ENCODE data around the gene PIP4P1. TPM values are rescaled to one million over a fixed set of nuclear protein-coding genes. Genes with fewer than 3 reads are reported as not detected.
A peak's percentile ranks its signal among the peaks of the same experiment; 100 is the strongest.

PIP4P1 gene
- total and polyA plus RNA-seq, 2 of the 13 experiments (the other 11 are each of a cell fraction or from before 2014, with no cell fraction given) = 33.4 to 47.0 TPM

- TF ChIP-seq, protein P1, sequence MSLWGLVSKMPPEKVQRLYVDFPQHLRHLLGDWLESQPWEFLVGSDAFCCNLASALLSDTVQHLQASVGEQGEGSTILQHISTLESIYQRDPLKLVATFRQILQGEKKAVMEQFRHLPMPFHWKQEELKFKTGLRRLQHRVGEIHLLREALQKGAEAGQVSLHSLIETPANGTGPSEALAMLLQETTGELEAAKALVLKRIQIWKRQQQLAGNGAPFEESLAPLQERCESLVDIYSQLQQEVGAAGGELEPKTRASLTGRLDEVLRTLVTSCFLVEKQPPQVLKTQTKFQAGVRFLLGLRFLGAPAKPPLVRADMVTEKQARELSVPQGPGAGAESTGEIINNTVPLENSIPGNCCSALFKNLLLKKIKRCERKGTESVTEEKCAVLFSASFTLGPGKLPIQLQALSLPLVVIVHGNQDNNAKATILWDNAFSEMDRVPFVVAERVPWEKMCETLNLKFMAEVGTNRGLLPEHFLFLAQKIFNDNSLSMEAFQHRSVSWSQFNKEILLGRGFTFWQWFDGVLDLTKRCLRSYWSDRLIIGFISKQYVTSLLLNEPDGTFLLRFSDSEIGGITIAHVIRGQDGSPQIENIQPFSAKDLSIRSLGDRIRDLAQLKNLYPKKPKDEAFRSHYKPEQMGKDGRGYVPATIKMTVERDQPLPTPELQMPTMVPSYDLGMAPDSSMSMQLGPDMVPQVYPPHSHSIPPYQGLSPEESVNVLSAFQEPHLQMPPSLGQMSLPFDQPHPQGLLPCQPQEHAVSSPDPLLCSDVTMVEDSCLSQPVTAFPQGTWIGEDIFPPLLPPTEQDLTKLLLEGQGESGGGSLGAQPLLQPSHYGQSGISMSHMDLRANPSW (CRISPR knock-in tag; IDR thresholded peaks at IDR 0.05; ENCODE audit: borderline replicate concordance) = no peak; the same call in 1 of the 2 replicates
- TF ChIP-seq AFF4 (CRISPR knock-in tag; IDR thresholded peaks at IDR 0.05) = no peak
- peak; percentile 95; the same call in 1 of the 2 replicates for TF ChIP-seq NFKB2 (CRISPR knock-in tag; IDR thresholded peaks at IDR 0.05; ENCODE audit: borderline replicate concordance)
- TF ChIP-seq HDAC1 (CRISPR knock-in tag; IDR thresholded peaks at IDR 0.05) = peak; percentile 88
- TF ChIP-seq MED1 (CRISPR knock-in tag; IDR thresholded peaks at IDR 0.05) = peak; percentile 72
- no peak for TF ChIP-seq ZNF496 (CRISPR knock-in tag; IDR thresholded peaks at IDR 0.05; ENCODE audit: insufficient replicate concordance)
- TF ChIP-seq RAD21 (CRISPR knock-in tag; IDR thresholded peaks at IDR 0.05) = peak; percentile 32; the same call in 1 of the 2 replicates
- no peak for TF ChIP-seq PHB2 (IDR thresholded peaks at IDR 0.05; ENCODE audit: partially characterized antibody)
- peak; percentile 52; the same call in 1 of the 2 replicates for TF ChIP-seq ISL2 (CRISPR knock-in tag; IDR thresholded peaks at IDR 0.05)
- peak; percentile 87 for TF ChIP-seq POGZ (CRISPR knock-in tag; IDR thresholded peaks at IDR 0.05)
- TF ChIP-seq PRDM4 (CRISPR knock-in tag; IDR thresholded peaks at IDR 0.05; ENCODE audit: borderline replicate concordance) = no peak
- TF ChIP-seq, protein P2, sequence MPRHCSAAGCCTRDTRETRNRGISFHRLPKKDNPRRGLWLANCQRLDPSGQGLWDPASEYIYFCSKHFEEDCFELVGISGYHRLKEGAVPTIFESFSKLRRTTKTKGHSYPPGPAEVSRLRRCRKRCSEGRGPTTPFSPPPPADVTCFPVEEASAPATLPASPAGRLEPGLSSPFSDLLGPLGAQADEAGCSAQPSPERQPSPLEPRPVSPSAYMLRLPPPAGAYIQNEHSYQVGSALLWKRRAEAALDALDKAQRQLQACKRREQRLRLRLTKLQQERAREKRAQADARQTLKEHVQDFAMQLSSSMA (CRISPR knock-in tag; IDR thresholded peaks at IDR 0.05) = peak; percentile 82; the same call in 1 of the 2 replicates
- TF ChIP-seq GTF3A (CRISPR knock-in tag; conservative IDR thresholded peaks at IDR 0.05) = no peak
- TF ChIP-seq, protein P3, sequence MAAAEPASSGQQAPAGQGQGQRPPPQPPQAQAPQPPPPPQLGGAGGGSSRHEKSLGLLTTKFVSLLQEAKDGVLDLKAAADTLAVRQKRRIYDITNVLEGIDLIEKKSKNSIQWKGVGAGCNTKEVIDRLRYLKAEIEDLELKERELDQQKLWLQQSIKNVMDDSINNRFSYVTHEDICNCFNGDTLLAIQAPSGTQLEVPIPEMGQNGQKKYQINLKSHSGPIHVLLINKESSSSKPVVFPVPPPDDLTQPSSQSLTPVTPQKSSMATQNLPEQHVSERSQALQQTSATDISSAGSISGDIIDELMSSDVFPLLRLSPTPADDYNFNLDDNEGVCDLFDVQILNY (CRISPR knock-in tag; conservative IDR thresholded peaks at IDR 0.05) = 0 out of 2 replicates have a peak, but pooled peaks have one; percentile 20
- TF ChIP-seq MED8 (CRISPR knock-in tag; IDR thresholded peaks at IDR 0.05; ENCODE audit: insufficient replicate concordance) = peak; percentile 83
- TF ChIP-seq KLF13 (CRISPR knock-in tag; IDR thresholded peaks at IDR 0.05) = no peak
- TF ChIP-seq ZNF790 (CRISPR knock-in tag; IDR thresholded peaks at IDR 0.05; ENCODE audit: borderline replicate concordance) = peak; percentile 33; the same call in 1 of the 2 replicates
These were observed 48.1 kb downstream of the PIP4P1 start, which contains the start of gene TEP1 (continued) for GRCh38 chr14:20412876-20413743.
